ENCODE measurements around the gene DAG1. TPM values are rescaled to one million over a fixed set of nuclear protein-coding genes. Genes with fewer than 3 reads are reported as not detected.

Gene DAG1
- total and polyA plus RNA-seq, 2 experiments from 2014 or later: 50.3 to 59.9 TPM

DNA sequence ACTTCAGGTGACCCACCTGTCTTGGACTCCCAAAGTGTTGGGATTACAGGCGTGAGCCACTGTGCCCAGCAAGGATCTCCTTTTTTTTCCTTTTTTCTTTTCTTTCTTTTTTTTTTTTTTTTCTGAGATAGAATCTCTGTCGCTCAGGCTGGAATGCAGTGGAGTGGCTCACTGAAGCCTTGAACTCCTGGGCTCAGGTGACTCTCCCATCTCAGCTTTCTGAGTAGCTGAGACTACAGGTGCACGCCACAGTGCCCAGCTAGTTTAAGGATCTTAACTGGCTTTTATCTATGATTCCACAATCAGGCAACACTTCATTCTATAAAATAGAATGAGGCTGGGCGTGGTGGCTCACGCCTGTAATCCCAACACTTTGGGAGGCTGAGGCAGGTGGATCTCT is 24.7 kb upstream of the DAG1 start:
- DNase-seq (ENCODE audit: low spot score): no peak
- H3K4me3 ChIP-seq: no peak overlapping the region
- H4K20me1 ChIP-seq (ENCODE audit: insufficient read depth, poor library complexity, severe bottlenecking): no peaks in the 10 kb centered on the region
- no peaks in the 10 kb centered on the region for H3K36me3 ChIP-seq (replicated peaks; ENCODE audit: insufficient read depth, low read depth)
- no peaks in the 10 kb centered on the region for H3K27me3 ChIP-seq
- no peak overlapping the region for H3K27ac ChIP-seq
- H3K79me2 ChIP-seq: no peaks in the 10 kb centered on the region
- H2AFZ ChIP-seq: no peak overlapping the region
- no peaks in the 10 kb centered on the region for H3K4me1 ChIP-seq (ENCODE audit: insufficient read depth)
- 85% methylated on average over 5 of the region's 5 CpGs for WGBS (ENCODE audit: low lambda C conversion rate, missing lambda C conversion rate)
- H3K4me2 ChIP-seq: no peak overlapping the region
- H3K9me2 ChIP-seq (replicated peaks; ENCODE audit: insufficient read depth): no peaks in the 10 kb centered on the region
- TF ChIP-seq EZH2 (IDR thresholded peaks at IDR 0.05; ENCODE audit: borderline replicate concordance): no peak
- TF ChIP-seq EZH2phosphoT487 (IDR thresholded peaks at IDR 0.05; ENCODE audit: low read depth, severe bottlenecking, unreplicated experiment): no peak
- TF ChIP-seq, protein P1, sequence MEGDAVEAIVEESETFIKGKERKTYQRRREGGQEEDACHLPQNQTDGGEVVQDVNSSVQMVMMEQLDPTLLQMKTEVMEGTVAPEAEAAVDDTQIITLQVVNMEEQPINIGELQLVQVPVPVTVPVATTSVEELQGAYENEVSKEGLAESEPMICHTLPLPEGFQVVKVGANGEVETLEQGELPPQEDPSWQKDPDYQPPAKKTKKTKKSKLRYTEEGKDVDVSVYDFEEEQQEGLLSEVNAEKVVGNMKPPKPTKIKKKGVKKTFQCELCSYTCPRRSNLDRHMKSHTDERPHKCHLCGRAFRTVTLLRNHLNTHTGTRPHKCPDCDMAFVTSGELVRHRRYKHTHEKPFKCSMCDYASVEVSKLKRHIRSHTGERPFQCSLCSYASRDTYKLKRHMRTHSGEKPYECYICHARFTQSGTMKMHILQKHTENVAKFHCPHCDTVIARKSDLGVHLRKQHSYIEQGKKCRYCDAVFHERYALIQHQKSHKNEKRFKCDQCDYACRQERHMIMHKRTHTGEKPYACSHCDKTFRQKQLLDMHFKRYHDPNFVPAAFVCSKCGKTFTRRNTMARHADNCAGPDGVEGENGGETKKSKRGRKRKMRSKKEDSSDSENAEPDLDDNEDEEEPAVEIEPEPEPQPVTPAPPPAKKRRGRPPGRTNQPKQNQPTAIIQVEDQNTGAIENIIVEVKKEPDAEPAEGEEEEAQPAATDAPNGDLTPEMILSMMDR (IDR thresholded peaks at IDR 0.05; ENCODE audit: poor library complexity): no peak
- H3K9me3 ChIP-seq (ENCODE audit: low read depth): no peaks in the 10 kb centered on the region

DNA sequence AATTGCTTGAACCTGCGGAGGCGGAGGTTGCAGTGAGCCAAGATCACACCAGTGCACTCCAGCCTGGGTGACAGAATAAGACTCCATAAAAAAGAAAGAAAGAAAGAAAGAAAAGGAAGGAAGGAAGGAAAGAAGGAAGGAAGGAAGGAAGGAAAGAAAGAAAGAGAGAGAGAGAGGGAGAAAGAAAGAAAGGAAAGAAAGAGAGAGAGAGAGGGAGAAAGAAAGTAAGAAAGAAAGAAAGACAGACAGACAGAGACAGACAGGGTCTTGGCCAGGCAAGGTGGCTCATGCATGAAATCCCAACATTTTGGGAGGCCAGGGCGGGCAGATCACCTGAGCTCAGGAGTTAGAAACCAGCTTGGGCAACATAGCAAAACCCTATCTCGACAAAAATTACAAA is 16.4 kb upstream of the DAG1 start:
- Histone ChIP-seq H3K79me2 (no peaks in the 10 kb centered on the region), H3K27me3 (no peaks in the 10 kb centered on the region), H3K9me3 (ENCODE audit: low read depth) (no peaks in the 10 kb centered on the region), H3K9me2 (replicated peaks; ENCODE audit: insufficient read depth) (no peaks in the 10 kb centered on the region), H3K36me3 (replicated peaks; ENCODE audit: insufficient read depth, low read depth) (no peaks in the 10 kb centered on the region), H3K4me2 (no peak overlapping the region), H3K4me1 (ENCODE audit: insufficient read depth) (no peaks in the 10 kb centered on the region), H3K27ac (no peak overlapping the region), H3K4me3 (no peak overlapping the region), H2AFZ (no peak overlapping the region), H4K20me1 (ENCODE audit: insufficient read depth, poor library complexity, severe bottlenecking) (no peaks in the 10 kb centered on the region)
- 94% methylated on average over 4 of the region's 4 CpGs for WGBS (ENCODE audit: low lambda C conversion rate, missing lambda C conversion rate)
- DNase-seq (ENCODE audit: low spot score): no peak
- TF ChIP-seq EZH2 (IDR thresholded peaks at IDR 0.05; ENCODE audit: borderline replicate concordance) (no peak), EZH2phosphoT487 (IDR thresholded peaks at IDR 0.05; ENCODE audit: low read depth, severe bottlenecking, unreplicated experiment) (no peak)
- TF ChIP-seq, protein P1 (IDR thresholded peaks at IDR 0.05; ENCODE audit: poor library complexity): no peak

DNA sequence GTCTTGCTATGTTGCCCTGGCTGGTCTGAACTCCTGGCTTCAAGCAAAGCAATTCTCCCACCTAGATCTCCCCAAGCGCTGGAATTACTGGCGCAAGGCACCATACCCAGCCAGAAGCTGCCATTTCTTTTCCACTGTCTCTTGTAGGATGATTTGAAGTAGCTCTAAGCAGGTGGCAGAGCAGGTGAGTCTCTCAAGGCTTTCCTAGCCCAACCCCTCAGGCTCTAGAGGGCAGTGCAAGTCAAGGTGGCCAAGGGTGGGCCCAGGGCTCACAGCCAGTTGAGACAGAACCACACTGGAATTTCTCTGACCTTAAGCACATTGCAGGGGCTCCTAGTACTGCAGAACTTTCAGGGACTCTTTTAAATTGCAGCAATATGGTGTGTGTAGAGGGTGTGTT is 15.6 kb upstream of the DAG1 start:
- Histone ChIP-seq H3K9me2 (replicated peaks; ENCODE audit: insufficient read depth) (no peaks in the 10 kb centered on the region), H3K27ac (no peak overlapping the region), H3K36me3 (replicated peaks; ENCODE audit: insufficient read depth, low read depth) (no peaks in the 10 kb centered on the region), H3K9me3 (ENCODE audit: low read depth) (no peaks in the 10 kb centered on the region), H3K79me2 (no peaks in the 10 kb centered on the region), H3K4me3 (no peak overlapping the region), H3K27me3 (no peaks in the 10 kb centered on the region), H2AFZ (no peak overlapping the region), H4K20me1 (ENCODE audit: insufficient read depth, poor library complexity, severe bottlenecking) (no peaks in the 10 kb centered on the region), H3K4me1 (ENCODE audit: insufficient read depth) (peaks cover 4% of the 10 kb centered on the region), H3K4me2 (no peak overlapping the region)
- peak; percentile 72 for DNase-seq (ENCODE audit: low spot score)
- 42% methylated on average over 2 of the region's 2 CpGs for WGBS (ENCODE audit: low lambda C conversion rate, missing lambda C conversion rate)
- no peak for TF ChIP-seq EZH2 (IDR thresholded peaks at IDR 0.05; ENCODE audit: borderline replicate concordance)
- TF ChIP-seq, protein P1 (IDR thresholded peaks at IDR 0.05; ENCODE audit: poor library complexity): peak; percentile 47

All from hepatocyte (in vitro differentiated cells).